HEK293T (cell line): ENCODE data around the gene CDH4.

Experiments used
- CTBP1 ChIP-seq: fragments of 450-650 bp; IDR thresholded peaks from 2 replicates; pipeline ENCODE4 v1.6.1; 2016; ENCODE audit warnings: borderline replicate concordance
- FOXA1 ChIP-seq: fragments of 450-650 bp; IDR thresholded peaks from 2 replicates; pipeline ENCODE4 v1.6.1; 2016; ENCODE audit warnings: mild to moderate bottlenecking
- FOXK2 ChIP-seq: fragments of 450-650 bp; IDR thresholded peaks from 2 replicates; pipeline ENCODE4 v1.6.1; 2016; ENCODE audit warnings: mild to moderate bottlenecking
- FOXM1 ChIP-seq: fragments of 450-650 bp; IDR thresholded peaks from 2 replicates; pipeline ENCODE4 v1.6.1; 2017; ENCODE audit warnings: mild to moderate bottlenecking, borderline replicate concordance
- NFRKB ChIP-seq: fragments of 450-650 bp; IDR thresholded peaks from 2 replicates; pipeline ENCODE4 v1.6.1; 2016; ENCODE audit warnings: mild to moderate bottlenecking, moderate library complexity
- SUZ12 ChIP-seq: fragments of 450-650 bp; IDR thresholded peaks from 2 replicates; pipeline ENCODE4 v1.6.1; 2016; ENCODE audit warnings: mild to moderate bottlenecking

GRCh38 chr20:61249626-61250025, 2.4 kb upstream of the CDH4 start:
- TF ChIP-seq FOXK2 (no peak), SUZ12 (no peak), CTBP1 (no peak), FOXA1 (no peak), NFRKB (no peak), FOXM1 (no peak)
